ENCODE measurements around the gene RNF8.
A peak's percentile ranks its signal among the peaks of the same experiment; 100 is the strongest.

Gene RNF8

GRCh38 chr6:37357288-37357687, 3.5 kb downstream of the RNF8 start:
- no peak for DNase-seq (ENCODE audit: low read depth, low spot score)
- H3K4me3 ChIP-seq (ENCODE audit: low read depth, low read length): no peak overlapping the region
- TF ChIP-seq CTCF (IDR thresholded peaks at IDR 0.05; ENCODE audit: low read depth, low read length): no peak
- in situ Hi-C loops (cut with HindIII; ENCODE audit: low sequenced_read_pairs): no loop called here

- TF ChIP-seq CTCF (IDR thresholded peaks at IDR 0.05; ENCODE audit: low read depth, low read length): no peak
- DNase-seq (ENCODE audit: low read depth, low spot score): no peak
- no peak overlapping the region for H3K4me3 ChIP-seq (ENCODE audit: low read depth, low read length)
- in situ Hi-C loops (cut with HindIII; ENCODE audit: low sequenced_read_pairs): no loop called here
Observed at GRCh38 chr6:37357860-37358259, 4.1 kb downstream of the RNF8 start.

GRCh38 chr6:37359039-37359438, 5.3 kb downstream of the RNF8 start:
- no peak for TF ChIP-seq CTCF (IDR thresholded peaks at IDR 0.05; ENCODE audit: low read depth, low read length)
- in situ Hi-C loops (cut with HindIII; ENCODE audit: low sequenced_read_pairs): no loop called here
- H3K4me3 ChIP-seq (ENCODE audit: low read depth, low read length): no peak overlapping the region
- DNase-seq (ENCODE audit: low read depth, low spot score): no peak

GRCh38 chr6:37362101-37362828, 8.5 kb downstream of the RNF8 start:
- no peak for TF ChIP-seq CTCF (IDR thresholded peaks at IDR 0.05; ENCODE audit: low read depth, low read length)
- no peak overlapping the region for H3K4me3 ChIP-seq (ENCODE audit: low read depth, low read length)
- DNase-seq (ENCODE audit: low read depth, low spot score): no peak
- in situ Hi-C loops (cut with HindIII; ENCODE audit: low sequenced_read_pairs): no loop called here

- in situ Hi-C loops (cut with HindIII; ENCODE audit: low sequenced_read_pairs): no loop called here
- peak; percentile 21 for TF ChIP-seq CTCF (IDR thresholded peaks at IDR 0.05; ENCODE audit: low read depth, low read length)
- peak; percentile 26 for DNase-seq (ENCODE audit: low read depth, low spot score)
- H3K4me3 ChIP-seq (ENCODE audit: low read depth, low read length): no peak overlapping the region
Observed at GRCh38 chr6:37365791-37366190, 12.0 kb downstream of the RNF8 start.

- TF ChIP-seq CTCF (IDR thresholded peaks at IDR 0.05; ENCODE audit: low read depth, low read length): no peak
- no peak for DNase-seq (ENCODE audit: low read depth, low spot score)
- H3K4me3 ChIP-seq (ENCODE audit: low read depth, low read length): no peak overlapping the region
- in situ Hi-C loops (cut with HindIII; ENCODE audit: low sequenced_read_pairs): no loop called here
Observed at GRCh38 chr6:37366910-37367309, 13.1 kb downstream of the RNF8 start.

Measured in astrocyte of the spinal cord (primary cell).